Raji (cell line): Measurements from ENCODE around the gene MDN1.

ENCODE experiments used
- POLR2A ChIP-seq: IDR thresholded peaks from 2 replicates; pipeline ENCODE4 v1.6.1; 2011; ENCODE audit warnings: low read depth, low read length, control low read depth; ENCODE audit not compliant: insufficient read depth

The MDN1 gene

GRCh38 chr6:89819336-89820130, at the start of gene MDN1:
Gene MDN1, minus strand, starts transcription at chr6:89819794. Its CDS starts 187 bp downstream, at chr6:89819607.
- peak; percentile 93 for TF ChIP-seq POLR2A

GRCh38 chr6:89866024-89866678, 46.6 kb upstream of the MDN1 start:
- TF ChIP-seq POLR2A = no peak

GRCh38 chr6:89862698-89863097, 43.1 kb upstream of the MDN1 start:
- TF ChIP-seq POLR2A = no peak

GRCh38 chr6:89862273-89862672, 42.7 kb upstream of the MDN1 start:
- no peak for TF ChIP-seq POLR2A

- no peak for TF ChIP-seq POLR2A
Measured at GRCh38 chr6:89859744-89860143, 40.1 kb upstream of the MDN1 start.

- no peak for TF ChIP-seq POLR2A
Measured at GRCh38 chr6:89858041-89858440, 38.4 kb upstream of the MDN1 start.

GRCh38 chr6:89853068-89853467, 33.5 kb upstream of the MDN1 start:
- no peak for TF ChIP-seq POLR2A

- TF ChIP-seq POLR2A = no peak
Measured at GRCh38 chr6:89843070-89843469, 23.5 kb upstream of the MDN1 start.

GRCh38 chr6:89842228-89842627, 22.6 kb upstream of the MDN1 start:
- TF ChIP-seq POLR2A = no peak

- no peak for TF ChIP-seq POLR2A
Measured at GRCh38 chr6:89840538-89840937, 20.9 kb upstream of the MDN1 start.

GRCh38 chr6:89836639-89837222, 17.1 kb upstream of the MDN1 start:
- no peak for TF ChIP-seq POLR2A

GRCh38 chr6:89834884-89835792, 15.5 kb upstream of the MDN1 start:
- TF ChIP-seq POLR2A = 0 out of 2 replicates have a peak, but pooled peaks have one; percentile 28

- no peak; the same call in 1 of the 2 replicates for TF ChIP-seq POLR2A
Measured at GRCh38 chr6:89830170-89830809, 10.7 kb upstream of the MDN1 start.

GRCh38 chr6:89829472-89830169, 10.0 kb upstream of the MDN1 start, which contains the start of gene CASP8AP2:
Gene CASP8AP2, plus strand, starts transcription at chr6:89829880.
- TF ChIP-seq POLR2A = peak; percentile 88
